Adrenal gland (tissue), 5 donors: ENCODE measurements around the gene FBXO36.

Source experiments
- POLR2A ChIP-seq, 2 donors: fragments of 450-650 bp; IDR thresholded peaks; one replicate each; pipeline ENCODE4 v1.6.1; 2017; ENCODE audit warnings: antibody characterized with exemption in 2 of 2, mild to moderate bottlenecking in 2 of 2, moderate library complexity in 1 of 2
- TF ChIP-seq, protein P1 (sequence below), 6 experiments: fragments of 450-650 bp in 4 of 6; fragments of 200-600 bp in 2 of 6; sonication (generic) in 1 of 6; IDR thresholded peaks; 1 replicate in 5 of 6; 2 replicates in 1 of 6; pipeline versions ENCODE4 v1.5.1 to v1.8.0; 2016 to 2021; ENCODE audit warnings: antibody characterized with exemption in 6 of 6, mild to moderate bottlenecking in 2 of 6, moderate library complexity in 1 of 6
- donor health status: DM: no; HTN: no; CAD: no.

DNA sequence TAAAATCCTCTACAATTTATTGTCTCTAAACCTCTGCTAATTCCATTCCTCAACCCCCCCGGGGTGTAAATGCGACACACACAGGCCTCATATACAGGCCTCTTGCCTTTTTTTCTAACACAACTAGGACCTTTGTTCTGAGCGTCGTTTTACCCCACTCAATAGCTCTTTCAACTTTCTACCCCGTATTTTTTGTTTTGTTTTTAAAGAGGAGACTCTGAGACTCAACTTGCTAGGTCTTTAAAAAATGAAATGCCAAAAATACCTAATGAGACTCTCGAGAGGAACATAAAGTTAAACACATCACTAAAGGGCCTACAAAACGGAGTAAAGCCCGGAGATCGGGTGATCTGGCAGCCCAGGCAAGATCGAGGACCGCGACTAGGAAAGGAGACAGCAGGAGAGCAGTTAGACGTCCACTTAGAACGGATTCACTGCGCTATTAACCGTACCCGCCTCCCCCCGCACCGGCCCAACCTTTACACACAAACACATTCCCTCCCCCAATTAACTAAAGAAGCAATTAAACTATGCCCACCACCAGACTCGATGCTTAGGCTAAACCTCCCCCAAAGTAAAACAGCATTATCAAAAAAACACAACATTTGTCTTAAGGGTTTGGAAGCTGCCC is 2.2 kb upstream of the FBXO36 start:
- TF ChIP-seq POLR2A (IDR thresholded peaks at IDR 0.05) = peak in 1 of 2 donors; percentile 13
- TF ChIP-seq, protein P1, sequence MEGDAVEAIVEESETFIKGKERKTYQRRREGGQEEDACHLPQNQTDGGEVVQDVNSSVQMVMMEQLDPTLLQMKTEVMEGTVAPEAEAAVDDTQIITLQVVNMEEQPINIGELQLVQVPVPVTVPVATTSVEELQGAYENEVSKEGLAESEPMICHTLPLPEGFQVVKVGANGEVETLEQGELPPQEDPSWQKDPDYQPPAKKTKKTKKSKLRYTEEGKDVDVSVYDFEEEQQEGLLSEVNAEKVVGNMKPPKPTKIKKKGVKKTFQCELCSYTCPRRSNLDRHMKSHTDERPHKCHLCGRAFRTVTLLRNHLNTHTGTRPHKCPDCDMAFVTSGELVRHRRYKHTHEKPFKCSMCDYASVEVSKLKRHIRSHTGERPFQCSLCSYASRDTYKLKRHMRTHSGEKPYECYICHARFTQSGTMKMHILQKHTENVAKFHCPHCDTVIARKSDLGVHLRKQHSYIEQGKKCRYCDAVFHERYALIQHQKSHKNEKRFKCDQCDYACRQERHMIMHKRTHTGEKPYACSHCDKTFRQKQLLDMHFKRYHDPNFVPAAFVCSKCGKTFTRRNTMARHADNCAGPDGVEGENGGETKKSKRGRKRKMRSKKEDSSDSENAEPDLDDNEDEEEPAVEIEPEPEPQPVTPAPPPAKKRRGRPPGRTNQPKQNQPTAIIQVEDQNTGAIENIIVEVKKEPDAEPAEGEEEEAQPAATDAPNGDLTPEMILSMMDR (IDR thresholded peaks at IDR 0.05) = no peak
